ENCODE data around the gene OR4K17. TPM values are rescaled to one million over a fixed set of nuclear protein-coding genes. Genes with fewer than 3 reads are reported as not detected.

OR4K17 gene
- total and polyA plus RNA-seq, 9 of the 15 experiments (the other 6 are each of a cell fraction or from before 2014, with no cell fraction given): not detected

DNA sequence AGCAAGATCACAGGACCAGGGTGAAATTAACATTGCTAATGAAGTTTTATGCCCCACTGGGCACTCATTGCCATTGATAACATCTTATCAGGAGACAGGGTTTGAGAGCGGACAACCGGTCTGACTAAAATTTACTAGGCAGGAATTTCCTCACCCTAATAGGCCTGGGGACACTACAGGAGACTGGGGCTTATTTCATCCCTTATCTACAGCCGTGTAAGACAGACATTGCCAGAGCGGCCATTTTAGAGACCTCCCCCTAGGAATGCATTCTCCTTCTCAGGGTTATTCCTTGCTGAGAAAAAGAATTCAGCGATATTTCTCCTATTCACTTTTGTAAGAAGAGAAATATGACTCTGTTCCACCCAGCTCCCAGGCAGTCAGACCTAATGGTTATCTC lies 8.3 kb downstream of the OR4K17 start (continued):
- TF ChIP-seq, protein P1, sequence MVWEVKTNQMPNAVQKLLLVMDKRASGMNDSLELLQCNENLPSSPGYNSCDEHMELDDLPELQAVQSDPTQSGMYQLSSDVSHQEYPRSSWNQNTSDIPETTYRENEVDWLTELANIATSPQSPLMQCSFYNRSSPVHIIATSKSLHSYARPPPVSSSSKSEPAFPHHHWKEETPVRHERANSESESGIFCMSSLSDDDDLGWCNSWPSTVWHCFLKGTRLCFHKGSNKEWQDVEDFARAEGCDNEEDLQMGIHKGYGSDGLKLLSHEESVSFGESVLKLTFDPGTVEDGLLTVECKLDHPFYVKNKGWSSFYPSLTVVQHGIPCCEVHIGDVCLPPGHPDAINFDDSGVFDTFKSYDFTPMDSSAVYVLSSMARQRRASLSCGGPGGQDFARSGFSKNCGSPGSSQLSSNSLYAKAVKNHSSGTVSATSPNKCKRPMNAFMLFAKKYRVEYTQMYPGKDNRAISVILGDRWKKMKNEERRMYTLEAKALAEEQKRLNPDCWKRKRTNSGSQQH (CRISPR knock-in tag; IDR thresholded peaks at IDR 0.05): no peak
- TF ChIP-seq, protein P2, sequence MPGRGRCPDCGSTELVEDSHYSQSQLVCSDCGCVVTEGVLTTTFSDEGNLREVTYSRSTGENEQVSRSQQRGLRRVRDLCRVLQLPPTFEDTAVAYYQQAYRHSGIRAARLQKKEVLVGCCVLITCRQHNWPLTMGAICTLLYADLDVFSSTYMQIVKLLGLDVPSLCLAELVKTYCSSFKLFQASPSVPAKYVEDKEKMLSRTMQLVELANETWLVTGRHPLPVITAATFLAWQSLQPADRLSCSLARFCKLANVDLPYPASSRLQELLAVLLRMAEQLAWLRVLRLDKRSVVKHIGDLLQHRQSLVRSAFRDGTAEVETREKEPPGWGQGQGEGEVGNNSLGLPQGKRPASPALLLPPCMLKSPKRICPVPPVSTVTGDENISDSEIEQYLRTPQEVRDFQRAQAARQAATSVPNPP (IDR thresholded peaks at IDR 0.05; ENCODE audit: borderline replicate concordance, insufficient read depth, insufficient read length): no peak
- TF ChIP-seq ADNP (tag; IDR thresholded peaks at IDR 0.05): no peak
- TF ChIP-seq EP300 (IDR thresholded peaks at IDR 0.05; ENCODE audit: low read length): peak; percentile 15; the same call in 1 of the 2 replicates
- TF ChIP-seq KDM5B (IDR thresholded peaks at IDR 0.05; ENCODE audit: insufficient replicate concordance, low read depth, low read length): no peak
- no peak for TF ChIP-seq NELFE (IDR thresholded peaks at IDR 0.05; ENCODE audit: insufficient read depth, insufficient read length)
- TF ChIP-seq PRPF4 (IDR thresholded peaks at IDR 0.05; ENCODE audit: insufficient read depth, low read depth, low read length, poor library complexity, severe bottlenecking): no peak
- TF ChIP-seq MTA1 (IDR thresholded peaks at IDR 0.05; ENCODE audit: borderline replicate concordance): no peak
- TF ChIP-seq, protein P3, sequence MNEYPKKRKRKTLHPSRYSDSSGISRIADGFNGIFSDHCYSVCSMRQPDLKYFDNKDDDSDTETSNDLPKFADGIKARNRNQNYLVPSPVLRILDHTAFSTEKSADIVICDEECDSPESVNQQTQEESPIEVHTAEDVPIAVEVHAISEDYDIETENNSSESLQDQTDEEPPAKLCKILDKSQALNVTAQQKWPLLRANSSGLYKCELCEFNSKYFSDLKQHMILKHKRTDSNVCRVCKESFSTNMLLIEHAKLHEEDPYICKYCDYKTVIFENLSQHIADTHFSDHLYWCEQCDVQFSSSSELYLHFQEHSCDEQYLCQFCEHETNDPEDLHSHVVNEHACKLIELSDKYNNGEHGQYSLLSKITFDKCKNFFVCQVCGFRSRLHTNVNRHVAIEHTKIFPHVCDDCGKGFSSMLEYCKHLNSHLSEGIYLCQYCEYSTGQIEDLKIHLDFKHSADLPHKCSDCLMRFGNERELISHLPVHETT (CRISPR knock-in tag; conservative IDR thresholded peaks at IDR 0.05 in 1 of 2, IDR thresholded peaks at IDR 0.05 in 1 of 2): no peak
- no peak for TF ChIP-seq CXXC5 (CRISPR knock-in tag; IDR thresholded peaks at IDR 0.05)
- TF ChIP-seq, protein P4, sequence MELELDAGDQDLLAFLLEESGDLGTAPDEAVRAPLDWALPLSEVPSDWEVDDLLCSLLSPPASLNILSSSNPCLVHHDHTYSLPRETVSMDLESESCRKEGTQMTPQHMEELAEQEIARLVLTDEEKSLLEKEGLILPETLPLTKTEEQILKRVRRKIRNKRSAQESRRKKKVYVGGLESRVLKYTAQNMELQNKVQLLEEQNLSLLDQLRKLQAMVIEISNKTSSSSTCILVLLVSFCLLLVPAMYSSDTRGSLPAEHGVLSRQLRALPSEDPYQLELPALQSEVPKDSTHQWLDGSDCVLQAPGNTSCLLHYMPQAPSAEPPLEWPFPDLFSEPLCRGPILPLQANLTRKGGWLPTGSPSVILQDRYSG (tag; conservative IDR thresholded peaks at IDR 0.05; ENCODE audit: low read depth): no peak
- no peak for TF ChIP-seq SRSF1 (IDR thresholded peaks at IDR 0.05; ENCODE audit: low read depth, low read length)
- TF ChIP-seq BRCA1 (IDR thresholded peaks at IDR 0.05): no peak
- TF ChIP-seq BRCA1 (CRISPR knock-in tag; IDR thresholded peaks at IDR 0.05): no peak
- TF ChIP-seq MTA3 (IDR thresholded peaks at IDR 0.05; ENCODE audit: borderline replicate concordance): no peak
- TF ChIP-seq STAT5A (IDR thresholded peaks at IDR 0.05; ENCODE audit: borderline replicate concordance, low read length): no peak
- TF ChIP-seq, protein P5, sequence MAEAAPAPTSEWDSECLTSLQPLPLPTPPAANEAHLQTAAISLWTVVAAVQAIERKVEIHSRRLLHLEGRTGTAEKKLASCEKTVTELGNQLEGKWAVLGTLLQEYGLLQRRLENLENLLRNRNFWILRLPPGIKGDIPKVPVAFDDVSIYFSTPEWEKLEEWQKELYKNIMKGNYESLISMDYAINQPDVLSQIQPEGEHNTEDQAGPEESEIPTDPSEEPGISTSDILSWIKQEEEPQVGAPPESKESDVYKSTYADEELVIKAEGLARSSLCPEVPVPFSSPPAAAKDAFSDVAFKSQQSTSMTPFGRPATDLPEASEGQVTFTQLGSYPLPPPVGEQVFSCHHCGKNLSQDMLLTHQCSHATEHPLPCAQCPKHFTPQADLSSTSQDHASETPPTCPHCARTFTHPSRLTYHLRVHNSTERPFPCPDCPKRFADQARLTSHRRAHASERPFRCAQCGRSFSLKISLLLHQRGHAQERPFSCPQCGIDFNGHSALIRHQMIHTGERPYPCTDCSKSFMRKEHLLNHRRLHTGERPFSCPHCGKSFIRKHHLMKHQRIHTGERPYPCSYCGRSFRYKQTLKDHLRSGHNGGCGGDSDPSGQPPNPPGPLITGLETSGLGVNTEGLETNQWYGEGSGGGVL (CRISPR knock-in tag; IDR thresholded peaks at IDR 0.05): no peak
- no peak for TF ChIP-seq KDM2B (CRISPR knock-in tag; IDR thresholded peaks at IDR 0.05)
- TF ChIP-seq ZFP30 (CRISPR knock-in tag; IDR thresholded peaks at IDR 0.05; ENCODE audit: borderline replicate concordance): no peak
- no peak for TF ChIP-seq TARDBP (IDR thresholded peaks at IDR 0.05)
- TF ChIP-seq ZNF644 (tag; IDR thresholded peaks at IDR 0.05; ENCODE audit: low read depth): no peak
- no peak for TF ChIP-seq BACH1 (tag; IDR thresholded peaks at IDR 0.05)
- no peak for TF ChIP-seq U2AF1 (optimal IDR thresholded peaks at IDR 0.05; ENCODE audit: low read depth, low read length)
